Left lung (tissue), 10 donors: ENCODE measurements around the gene FBXO17. TPM values are rescaled to one million over a fixed set of nuclear protein-coding genes. Genes with fewer than 3 reads are reported as not detected.

ENCODE experiments used
- ATAC-seq: fragments of 200-7000 bp; cut with Tn5 transposase; one replicate; pipeline ENCODE4 v1.9.1; 2020; ENCODE audit warnings: moderate library complexity
- DNase-seq, 4 donors: peaks; one replicate each; pipeline ENCODE4 v3.0.0-alpha.2; 2013 to 2020
- H3K27ac ChIP-seq, 2 donors: fragments of 200-600 bp; sonication (generic) in 1 of 2; one replicate each; pipeline versions ENCODE4 v1.5.0 to v1.8.0; 2020 to 2021
- H3K27me3 ChIP-seq, 2 donors: fragments of 200-600 bp; sonication (generic) in 1 of 2; one replicate each; pipeline versions ENCODE4 v1.5.0 to v1.8.0; 2020 to 2021
- H3K36me3 ChIP-seq, 2 donors: fragments of 200-600 bp; sonication (generic) in 1 of 2; one replicate each; pipeline versions ENCODE4 v1.5.0 to v1.8.0; 2020 to 2021
- H3K4me1 ChIP-seq, 2 donors: fragments of 200-600 bp; one replicate each; pipeline ENCODE4 v1.8.0; 2021
- H3K4me3 ChIP-seq, 2 donors: fragments of 200-600 bp; sonication (generic) in 1 of 2; one replicate each; pipeline versions ENCODE4 v1.5.0 to v1.8.0; 2020 to 2021; ENCODE audit warnings: mild to moderate bottlenecking in 1 of 2
- H3K9me3 ChIP-seq, 2 donors: fragments of 200-600 bp; sonication (generic) in 1 of 2; one replicate each; pipeline versions ENCODE4 v1.5.0 to v1.8.0; 2020 to 2021
- intact Hi-C, 2 donors: fragments of 100-400 bp; cut with DNase I; formaldehyde crosslinking; loops; one replicate each; pipeline versions ENCODE4 v1.11.2 to v1.14.2; 2022
- polyA plus RNA-seq, 6 donors: library from polyadenylated mRNA; unstranded; fragments of 120-200 nt; gene quantifications; one replicate each; pipeline ENCODE4 v1.2.1, GENCODE V29; 2013; ENCODE audit not compliant: insufficient read length in 6 of 6
- total RNA-seq, 2 donors: library from RNA; stranded (reverse); fragmentation: NEBNext Ultra II Directional; extraction: Animal tissue kit (Norgen Biotek cat#: 25700); gene quantifications; one replicate each; pipeline ENCODE4 v1.2.1, GENCODE V29; 2021
- TF ChIP-seq, protein P1 (sequence below), 2 donors: fragments of 200-600 bp; sonication (generic) in 1 of 2; IDR thresholded peaks; one replicate each; pipeline versions ENCODE4 v1.5.0 to v1.8.0; 2021; ENCODE audit warnings: antibody characterized with exemption in 2 of 2
- donor health status: DM: no; HTN: yes; CAD: no.
- donor health status: DM: no; HTN: no; CAD: no.

The FBXO17 gene
- total and polyA plus RNA-seq, 8 donors: 7.1 to 50.3 (median 42.4) TPM

DNA sequence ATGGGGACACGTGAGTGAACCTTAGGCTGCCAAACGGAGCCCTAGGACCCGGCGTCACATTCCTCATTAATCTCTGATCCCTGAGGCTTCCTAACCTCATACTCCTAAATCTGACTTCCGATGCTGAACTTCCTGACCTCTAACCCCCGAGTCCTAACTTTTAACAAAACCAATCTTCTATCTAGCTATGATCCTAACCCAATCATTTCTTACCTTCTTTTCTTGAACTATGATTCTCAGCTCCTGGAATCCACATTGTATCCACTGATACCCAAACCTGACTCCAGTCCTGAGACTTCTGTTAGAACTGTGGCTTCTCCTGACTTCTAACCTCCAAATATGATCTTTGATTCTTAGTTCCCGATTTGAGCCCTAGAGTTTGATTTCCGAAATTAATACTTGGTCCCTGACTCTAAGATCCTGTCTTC, 75.3 kb downstream of the FBXO17 start:
- Histone ChIP-seq H3K27me3 (no peaks in the 10 kb centered on the region), H3K9me3 (no peaks in the 10 kb centered on the region), H3K4me3 (peak overlapping the region; percentile 78 to 84), H3K4me1 (peaks cover 7 to 38% of the 10 kb centered on the region in 2 donors), H3K27ac (peak overlapping the region; percentile 83 to 96), H3K36me3 (peaks cover 0 to 15% of the 10 kb centered on the region in 2 donors)
- no peak for ATAC-seq
- TF ChIP-seq, protein P1, sequence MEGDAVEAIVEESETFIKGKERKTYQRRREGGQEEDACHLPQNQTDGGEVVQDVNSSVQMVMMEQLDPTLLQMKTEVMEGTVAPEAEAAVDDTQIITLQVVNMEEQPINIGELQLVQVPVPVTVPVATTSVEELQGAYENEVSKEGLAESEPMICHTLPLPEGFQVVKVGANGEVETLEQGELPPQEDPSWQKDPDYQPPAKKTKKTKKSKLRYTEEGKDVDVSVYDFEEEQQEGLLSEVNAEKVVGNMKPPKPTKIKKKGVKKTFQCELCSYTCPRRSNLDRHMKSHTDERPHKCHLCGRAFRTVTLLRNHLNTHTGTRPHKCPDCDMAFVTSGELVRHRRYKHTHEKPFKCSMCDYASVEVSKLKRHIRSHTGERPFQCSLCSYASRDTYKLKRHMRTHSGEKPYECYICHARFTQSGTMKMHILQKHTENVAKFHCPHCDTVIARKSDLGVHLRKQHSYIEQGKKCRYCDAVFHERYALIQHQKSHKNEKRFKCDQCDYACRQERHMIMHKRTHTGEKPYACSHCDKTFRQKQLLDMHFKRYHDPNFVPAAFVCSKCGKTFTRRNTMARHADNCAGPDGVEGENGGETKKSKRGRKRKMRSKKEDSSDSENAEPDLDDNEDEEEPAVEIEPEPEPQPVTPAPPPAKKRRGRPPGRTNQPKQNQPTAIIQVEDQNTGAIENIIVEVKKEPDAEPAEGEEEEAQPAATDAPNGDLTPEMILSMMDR (IDR thresholded peaks at IDR 0.05): no peak
- no peak for DNase-seq
- intact Hi-C loops: no loop called here

DNA sequence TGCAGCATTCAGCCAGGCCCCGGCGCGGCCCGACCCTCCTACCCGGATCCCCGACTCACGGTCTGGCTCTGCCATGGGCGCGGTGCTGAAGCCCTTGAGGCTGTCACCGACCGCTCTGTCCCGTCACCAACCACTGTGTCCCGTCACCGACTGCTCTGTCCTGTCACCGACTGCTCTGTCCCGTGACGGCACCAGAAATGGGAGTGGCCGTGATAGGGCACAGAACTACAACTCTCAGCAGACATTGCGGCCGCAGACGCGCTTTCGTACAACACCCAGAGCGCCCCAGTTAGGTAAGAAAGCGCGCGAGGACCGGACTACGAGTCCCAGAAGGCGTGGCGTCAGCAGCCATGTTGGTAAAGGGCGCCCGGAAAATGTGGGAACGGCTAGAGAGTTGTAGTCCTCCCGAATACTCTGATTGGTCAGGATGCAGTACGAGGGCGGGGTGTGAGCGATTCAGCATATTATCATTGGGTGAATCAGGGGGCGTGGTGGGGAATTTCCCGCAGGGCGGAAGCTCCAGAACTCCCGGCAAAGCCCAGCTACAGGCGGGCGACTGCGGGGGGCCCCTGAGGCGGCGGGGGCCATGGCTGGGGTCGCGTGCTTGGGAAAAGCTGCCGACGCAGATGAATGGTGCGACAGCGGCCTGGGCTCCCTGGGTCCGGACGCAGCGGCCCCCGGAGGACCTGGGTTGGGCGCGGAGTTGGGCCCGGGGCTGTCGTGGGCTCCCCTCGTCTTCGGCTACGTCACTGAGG, 75.9 kb downstream of the FBXO17 start, which contains the start of the genes NFKBIB and SIRT2:
Gene NFKBIB (plus strand): TSS at position 523 of the 755 bp plus-strand sequence. CDS start 64 bp downstream, at position 587.
Gene SIRT2 (minus strand): TSS at position 172 of the 755 bp plus-strand sequence. CDS start 97 bp downstream, at position 75.
- H3K27me3 ChIP-seq: no peaks in the 10 kb centered on the region
- intact Hi-C loops: no loop called here
- H3K4me1 ChIP-seq: peaks cover 7 to 38% of the 10 kb centered on the region in 2 donors
- H3K36me3 ChIP-seq: peaks cover 0 to 9% of the 10 kb centered on the region in 2 donors
- H3K4me3 ChIP-seq: peak within 1 kb of the TSS; percentile 78 to 84
- ATAC-seq (peak; percentile 97), DNase-seq (peak; percentile 99 to 100 (median 100))
- H3K27ac ChIP-seq: peak within 1 kb of the TSS; percentile 83 to 96
- H3K9me3 ChIP-seq: no peaks in the 10 kb centered on the region
- TF ChIP-seq, protein P1 (IDR thresholded peaks at IDR 0.05): no peak

DNA sequence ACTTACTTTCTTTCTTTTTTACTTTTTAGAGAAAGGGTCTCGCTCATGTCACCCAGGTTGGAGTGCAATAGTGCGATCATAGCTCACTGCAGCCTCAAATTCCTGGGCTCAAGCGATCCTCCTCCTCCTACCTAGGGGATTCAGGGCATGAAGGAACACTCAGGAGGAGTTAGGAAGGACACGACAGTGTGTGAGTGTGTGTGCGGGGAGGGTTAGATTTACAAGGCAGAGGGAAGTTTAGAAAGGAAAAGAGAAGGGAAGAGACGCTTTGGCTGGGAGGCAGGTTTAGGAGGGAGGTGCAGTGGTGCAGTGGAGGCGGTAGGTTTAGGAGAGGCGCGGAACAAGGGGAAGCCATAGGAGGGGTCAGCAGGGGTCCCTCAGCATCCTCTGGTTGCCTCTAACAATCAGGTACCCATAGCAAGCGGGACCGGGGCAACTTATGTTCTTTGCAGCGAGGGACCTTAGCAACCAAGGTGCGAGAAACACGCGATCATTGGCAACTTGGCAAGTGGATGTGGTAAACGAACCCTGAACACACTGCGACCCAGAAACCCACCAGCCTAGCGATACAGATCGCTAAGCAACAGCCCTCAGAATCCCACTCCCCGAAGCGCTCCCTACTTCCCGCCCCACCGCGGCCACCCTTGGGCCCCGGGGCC, 76.6 kb downstream of the FBXO17 start:
- H3K4me3 ChIP-seq: peak overlapping the region; percentile 78 to 84
- DNase-seq (peak in 1 of 4 donors; percentile 39), ATAC-seq (peak; percentile 3)
- peak overlapping the region; percentile 76 to 96 for H3K27ac ChIP-seq
- TF ChIP-seq, protein P1 (IDR thresholded peaks at IDR 0.05): no peak
- no peaks in the 10 kb centered on the region for H3K27me3 ChIP-seq
- intact Hi-C loops: no loop called here
- H3K9me3 ChIP-seq: no peaks in the 10 kb centered on the region
- peaks cover 7 to 41% of the 10 kb centered on the region in 2 donors for H3K4me1 ChIP-seq
- H3K36me3 ChIP-seq: peaks cover 0 to 9% of the 10 kb centered on the region in 2 donors

DNA sequence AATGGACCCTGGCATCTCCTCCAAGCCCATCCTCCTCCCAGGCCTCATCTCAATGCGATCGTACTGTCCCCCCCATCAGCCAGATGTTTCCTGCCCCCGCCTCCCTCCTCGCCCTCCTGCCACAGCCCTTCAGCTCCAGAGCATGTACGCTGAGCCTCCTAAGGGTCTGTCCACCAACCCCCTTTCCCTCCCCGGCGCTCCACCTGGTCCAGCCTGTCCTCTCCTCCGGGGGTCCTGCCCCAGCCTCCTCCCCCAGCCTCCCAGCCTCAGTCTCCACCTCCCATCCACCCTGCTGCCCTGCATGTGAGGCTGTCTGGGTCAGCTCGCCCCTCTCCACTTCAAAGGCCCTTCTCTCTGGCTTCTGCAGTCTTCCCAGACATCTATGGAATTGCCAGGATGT, 80.6 kb downstream of the FBXO17 start:
- no peak for DNase-seq
- intact Hi-C loops: no loop called here
- ATAC-seq: no peak
- TF ChIP-seq, protein P1 (IDR thresholded peaks at IDR 0.05): no peak
- Histone ChIP-seq H3K27me3 (no peaks in the 10 kb centered on the region), H3K4me3 (no peak overlapping the region), H3K9me3 (no peaks in the 10 kb centered on the region), H3K4me1 (peaks cover 0 to 31% of the 10 kb centered on the region in 2 donors), H3K36me3 (peaks cover 0 to 31% of the 10 kb centered on the region in 2 donors), H3K27ac (no peak overlapping the region)

- peaks cover 0 to 47% of the 10 kb centered on the region in 2 donors for H3K36me3 ChIP-seq
- ATAC-seq: no peak
These were observed 82.2 kb downstream of the FBXO17 start for GRCh38 chr19:38893341-38893771.

More at GRCh38 chr19:38893341-38893771, 82.2 kb downstream of the FBXO17 start:
- intact Hi-C loops: no loop called here
- Histone ChIP-seq H3K27ac (peak overlapping the region in 1 of 2 donors; percentile 20), H3K9me3 (no peaks in the 10 kb centered on the region), H3K4me3 (no peak overlapping the region), H3K27me3 (no peaks in the 10 kb centered on the region), H3K4me1 (peaks cover 0 to 24% of the 10 kb centered on the region in 2 donors)
- TF ChIP-seq, protein P1 (IDR thresholded peaks at IDR 0.05): no peak
- DNase-seq: no peak
